Esophagus muscularis mucosa (tissue), 3 donors: ENCODE measurements around the gene NAA20.
A peak's percentile ranks its signal among the peaks of the same experiment; 100 is the strongest.

Source experiments
- CTCF ChIP-seq, 3 experiments: fragments of 200-600 bp in 2 of 3; fragments of 450-650 bp in 1 of 3; sonication (generic) in 2 of 3; IDR thresholded peaks; one replicate each; pipeline ENCODE4 v1.5.1; 2017 to 2019; ENCODE audit warnings: antibody characterized with exemption in 3 of 3, mild to moderate bottlenecking in 2 of 3, moderate library complexity in 1 of 3
- POLR2A ChIP-seq: fragments of 450-650 bp; IDR thresholded peaks from one replicate; pipeline ENCODE4 v1.6.1; 2017; ENCODE audit warnings: antibody characterized with exemption, moderate library complexity, mild to moderate bottlenecking, low read depth
- POLR2AphosphoS5 ChIP-seq, 2 donors: sonication (generic); formaldehyde crosslinking; IDR thresholded peaks; one replicate each; pipeline ENCODE4 v1.6.1; 2017; ENCODE audit warnings: antibody characterized with exemption in 2 of 2

- TF ChIP-seq POLR2AphosphoS5 (IDR thresholded peaks at IDR 0.05) (peak in 1 of 2 donors; percentile 6), CTCF (IDR thresholded peaks at IDR 0.05) (no peak), POLR2A (no peak)
Observed at GRCh38 chr20:19996917-19997316, 20.2 kb upstream of the NAA20 start.
